ENCODE measurements around the gene ARVCF.

ARVCF gene

DNA sequence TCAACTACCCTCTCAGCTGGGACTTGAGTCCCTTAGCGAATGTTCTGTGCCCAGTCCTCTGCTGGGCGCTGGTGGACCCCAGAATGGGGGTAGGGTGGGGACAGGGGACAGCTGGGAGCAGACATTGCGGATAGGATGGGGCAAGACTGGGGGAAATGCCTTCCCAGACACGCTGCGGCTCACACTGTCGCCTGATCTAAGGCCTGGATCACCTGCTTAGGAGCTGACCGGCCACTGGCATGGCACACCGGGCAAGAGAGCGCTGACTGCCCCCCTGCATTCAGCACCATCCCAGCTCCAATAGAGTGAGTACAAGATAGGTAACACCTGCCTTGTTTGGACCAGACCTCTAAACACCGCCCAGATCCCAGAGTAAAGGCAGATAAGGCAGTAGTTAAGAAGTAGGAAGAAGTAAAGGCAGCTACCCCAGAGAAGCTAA lies 1.4 kb downstream of the ARVCF start:
- DNase-seq, result no peak

DNA sequence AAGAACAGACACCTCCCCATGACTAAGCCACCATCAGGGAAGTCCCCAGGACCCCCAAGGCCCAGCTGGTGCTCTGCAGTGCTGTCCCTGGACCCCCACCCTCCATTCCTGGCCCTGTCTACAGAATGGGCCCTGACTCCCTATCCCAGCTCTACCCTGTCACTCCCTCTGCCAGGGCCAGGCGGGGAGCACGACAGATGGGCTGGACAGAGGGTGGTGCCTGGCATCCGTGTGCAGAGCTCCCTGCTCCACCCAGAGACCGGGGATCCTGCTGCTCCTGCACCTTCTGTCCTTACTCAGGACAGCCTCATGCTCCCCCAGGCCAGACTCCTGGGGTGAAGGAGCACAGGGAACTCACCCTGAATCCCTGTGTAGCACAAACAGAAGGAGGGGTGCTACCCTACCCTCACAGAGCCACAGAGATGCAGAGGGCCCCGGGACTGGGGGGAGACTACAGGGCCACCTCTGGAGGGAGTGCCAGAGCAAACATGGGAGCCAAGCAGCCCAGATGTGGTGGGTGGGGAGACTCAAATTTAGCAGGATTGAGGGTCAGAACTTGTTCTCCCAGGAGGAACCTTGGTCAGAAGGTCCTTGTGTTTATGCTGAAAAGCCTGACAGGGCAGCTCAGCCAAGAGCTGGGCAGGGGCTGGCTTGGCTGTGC lies 2.0 kb downstream of the ARVCF start:
- DNase-seq, result no peak

DNA sequence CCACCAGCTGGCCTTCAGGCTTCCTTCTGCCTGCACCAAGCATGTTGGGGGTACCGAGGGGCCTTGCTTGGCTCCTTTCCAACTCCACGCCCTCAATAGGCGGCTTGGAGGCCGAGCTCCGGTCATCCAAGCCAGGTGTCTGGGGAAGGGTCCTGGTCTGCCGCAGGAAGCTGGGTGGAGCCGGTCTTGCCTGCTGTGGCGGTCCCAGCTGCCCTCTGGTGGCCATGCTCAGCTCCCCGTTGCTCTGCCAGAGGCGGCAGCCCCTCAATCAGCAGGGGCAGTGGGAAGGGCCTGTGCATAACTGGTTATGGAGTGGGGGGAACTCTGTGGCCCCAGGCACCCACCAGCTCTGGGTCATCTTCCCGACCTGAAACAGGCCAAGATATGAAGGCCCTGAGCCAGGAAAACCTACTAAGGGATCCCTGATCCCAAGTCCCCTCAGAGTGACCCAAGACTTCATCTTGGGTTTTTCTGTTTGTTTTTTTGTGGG lies 3.2 kb downstream of the ARVCF start:
- peak; percentile 61 to 82 (median 69) for DNase-seq

DNA sequence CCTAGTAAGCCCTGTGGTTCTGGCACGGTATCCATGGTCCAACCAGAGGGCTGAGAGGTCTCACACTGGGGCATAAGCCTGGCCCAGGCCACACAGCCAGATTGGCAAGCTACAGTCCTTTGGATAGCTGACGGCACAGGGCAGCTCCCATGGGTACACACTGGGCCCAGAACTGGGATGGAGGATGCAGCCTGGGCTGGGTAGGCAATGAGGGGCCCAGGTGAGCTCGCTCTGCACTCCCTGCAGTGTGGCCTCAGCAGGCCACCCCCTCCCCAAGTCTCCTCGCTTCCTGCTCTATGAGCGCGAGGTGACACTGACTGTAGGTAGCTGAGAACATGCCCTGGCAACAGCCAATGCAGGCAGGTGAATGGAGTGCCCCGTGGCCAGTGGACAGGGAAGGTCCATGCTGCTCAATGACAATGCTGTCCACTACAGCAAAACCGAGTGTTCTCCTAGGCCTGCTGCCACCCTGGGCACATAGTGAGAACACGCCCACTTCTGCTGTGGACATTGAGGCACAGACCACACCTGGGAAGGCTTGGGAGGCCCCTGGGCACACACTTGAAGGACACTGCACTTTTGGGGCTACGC lies 3.8 kb downstream of the ARVCF start:
- no peak for DNase-seq

DNA sequence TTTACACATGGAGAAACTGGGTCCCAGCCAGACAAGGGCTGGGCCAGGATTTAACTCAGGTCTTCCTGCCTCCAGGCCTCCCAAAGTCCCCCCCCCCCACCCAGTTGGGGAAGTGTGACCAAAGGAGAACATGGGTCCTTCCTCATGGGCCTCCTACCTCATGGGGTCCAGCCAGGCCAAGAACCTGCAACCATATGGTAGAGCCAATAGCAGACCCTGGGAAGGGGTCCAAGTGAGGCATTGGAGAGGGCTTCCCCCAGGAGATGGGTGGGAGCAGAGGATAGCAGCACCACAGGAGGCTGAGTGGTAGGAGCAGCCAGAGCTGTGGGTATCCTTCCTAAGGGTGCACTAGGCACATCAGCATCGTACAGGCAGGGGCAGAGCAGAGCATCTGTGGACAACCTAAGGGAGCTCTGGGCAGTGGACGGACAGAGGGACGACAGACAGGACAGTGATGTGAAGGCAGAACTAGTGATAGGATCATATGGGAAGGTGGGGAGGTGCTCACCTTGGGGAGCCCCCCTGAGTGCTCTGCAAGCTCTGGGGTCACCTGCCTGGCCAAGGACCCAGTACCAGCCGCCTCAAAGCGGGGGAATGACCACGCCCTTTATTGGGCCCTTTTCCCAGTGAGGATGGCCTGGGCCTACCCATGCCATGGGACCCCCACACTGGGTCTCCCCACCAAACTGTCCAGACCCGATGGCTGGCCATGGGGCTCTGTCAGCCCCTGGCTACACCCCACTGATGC lies 4.5 kb downstream of the ARVCF start:
- no peak for DNase-seq

DNA sequence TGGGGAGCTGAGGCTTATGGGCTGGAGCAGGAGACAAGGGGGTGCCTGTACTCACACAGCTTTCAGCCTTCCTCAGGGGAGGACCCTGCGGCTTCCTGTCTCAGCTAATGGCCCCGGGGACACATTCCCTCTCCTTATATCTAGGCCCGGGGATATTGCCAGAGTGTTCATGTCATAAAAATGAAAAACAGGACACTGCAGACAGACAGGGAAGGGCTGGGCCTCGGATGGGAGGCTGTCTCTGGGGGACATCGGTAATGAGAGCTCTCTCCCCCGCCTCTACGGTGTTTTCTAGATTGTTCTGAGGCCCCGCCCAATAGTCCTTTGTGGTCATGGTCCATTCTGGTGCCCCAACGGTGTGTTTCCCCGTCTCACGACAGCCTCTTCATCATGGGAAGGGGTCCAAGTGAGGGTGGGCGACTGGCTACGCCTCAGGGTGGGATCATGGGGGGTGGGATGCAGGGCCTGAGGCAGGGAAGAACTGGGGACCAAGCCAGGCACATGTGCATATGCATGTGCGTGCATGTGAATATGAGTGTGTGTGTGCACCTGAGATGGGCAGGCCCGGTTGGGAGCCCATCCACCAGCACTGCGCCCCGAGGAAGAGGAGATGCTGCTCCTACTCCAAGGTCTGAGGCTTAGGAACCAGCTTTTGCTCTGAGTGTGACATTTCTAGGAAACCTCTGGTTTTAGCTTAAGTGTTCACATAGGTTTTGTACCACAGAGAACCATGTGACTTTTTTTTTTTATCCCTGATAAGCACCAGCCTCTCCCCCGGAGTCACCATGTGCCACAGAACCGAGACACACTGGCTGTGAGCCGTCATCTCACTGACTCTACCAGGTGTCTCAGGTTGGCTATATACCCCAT lies 5.3 kb downstream of the ARVCF start:
- DNase-seq, result no peak

DNA sequence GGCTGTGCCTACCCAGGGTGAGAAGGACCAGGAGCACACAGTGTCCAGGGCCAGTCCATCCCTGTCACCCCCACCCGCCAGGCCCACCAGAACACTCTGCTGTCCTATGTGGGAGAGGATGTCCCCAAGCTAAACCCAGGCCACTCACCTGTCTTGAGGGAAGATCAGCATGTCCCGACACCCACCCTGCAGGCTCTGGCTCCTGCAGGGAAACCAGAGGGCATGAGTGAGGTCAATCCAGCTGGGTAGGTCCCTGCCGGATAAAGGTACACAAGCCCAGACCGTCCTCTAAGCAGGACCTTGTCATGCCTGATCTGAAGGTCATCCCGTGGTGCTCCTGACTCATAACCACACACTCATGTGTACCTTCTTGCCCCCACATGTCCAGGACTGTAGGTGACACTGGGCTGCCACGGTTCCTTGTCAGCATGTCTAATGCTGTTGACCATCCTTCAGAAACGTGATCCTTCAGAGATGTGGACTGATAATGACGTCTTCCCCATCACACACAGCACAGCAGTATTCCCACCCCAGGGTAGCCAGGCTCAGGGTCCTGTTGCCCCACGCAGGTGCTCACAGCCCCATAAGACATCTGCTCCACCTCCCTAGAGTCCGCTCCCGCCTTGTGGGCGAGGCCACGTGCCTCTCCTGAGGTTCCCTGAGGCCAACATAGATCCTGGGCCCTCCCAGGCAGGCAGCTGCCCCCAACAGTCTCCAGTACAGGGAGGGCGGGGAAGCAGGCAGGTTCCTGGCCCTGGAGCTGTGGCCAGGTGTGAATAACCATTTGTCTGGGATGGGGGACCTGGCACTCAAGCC lies 6.1 kb downstream of the ARVCF start:
- no peak for DNase-seq

DNA sequence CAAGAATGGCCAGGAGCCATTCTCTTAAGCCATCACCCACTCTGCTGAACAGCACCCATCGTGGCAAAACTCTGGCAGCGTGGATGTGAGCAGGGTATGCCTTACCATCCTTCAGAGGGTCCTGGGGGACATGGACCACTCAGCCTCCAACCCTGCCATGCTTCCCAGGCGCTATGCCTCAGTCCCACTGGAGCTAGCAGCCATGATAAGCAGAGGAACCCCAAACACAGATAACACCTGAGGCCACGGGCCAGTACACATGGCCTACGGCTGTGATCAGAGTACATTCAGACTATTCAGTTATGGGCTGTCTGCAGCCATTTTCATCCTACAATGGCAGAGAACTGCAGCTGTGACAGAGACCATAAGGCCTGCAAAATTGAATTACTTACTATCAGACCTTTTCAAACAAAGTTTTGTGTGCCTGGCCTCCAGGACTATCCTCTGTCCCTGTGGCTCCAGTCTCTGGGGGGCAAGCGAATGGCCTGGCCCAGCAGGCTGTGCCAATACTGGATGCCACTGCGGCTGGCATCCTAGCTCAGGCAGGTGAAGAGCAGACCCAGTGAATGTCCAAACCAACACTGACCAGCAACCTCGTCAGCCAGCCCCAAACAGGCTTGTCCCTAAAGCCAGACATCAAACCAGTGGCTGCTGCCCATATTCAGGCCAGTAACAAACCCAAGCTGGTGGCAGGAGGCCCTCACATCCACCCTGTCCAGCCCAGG lies 6.9 kb downstream of the ARVCF start:
- DNase-seq, result no peak

DNA sequence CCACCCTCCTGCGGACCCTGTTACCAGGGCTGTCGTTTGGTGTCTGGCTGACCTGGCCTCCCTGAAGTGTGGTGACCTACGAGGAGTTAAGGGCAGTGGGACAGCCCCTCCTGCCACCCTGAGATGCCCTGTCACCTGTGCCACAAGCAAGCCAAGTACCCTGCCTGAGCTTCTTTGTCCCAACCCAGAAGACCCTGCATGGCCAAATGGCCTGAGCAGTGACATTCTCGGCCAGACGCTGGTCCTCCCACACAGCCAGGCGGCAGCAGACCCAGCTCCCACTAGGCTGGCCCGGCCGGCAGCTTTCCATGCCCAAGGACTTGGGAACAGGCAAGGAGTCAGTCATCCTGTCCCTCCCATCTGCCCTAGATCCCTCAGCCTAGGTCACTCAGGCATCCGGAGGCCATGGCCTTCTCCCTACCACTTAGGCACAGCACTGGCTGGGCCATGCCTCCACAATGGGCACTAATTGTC lies 7.6 kb downstream of the ARVCF start:
- no peak for DNase-seq

DNA sequence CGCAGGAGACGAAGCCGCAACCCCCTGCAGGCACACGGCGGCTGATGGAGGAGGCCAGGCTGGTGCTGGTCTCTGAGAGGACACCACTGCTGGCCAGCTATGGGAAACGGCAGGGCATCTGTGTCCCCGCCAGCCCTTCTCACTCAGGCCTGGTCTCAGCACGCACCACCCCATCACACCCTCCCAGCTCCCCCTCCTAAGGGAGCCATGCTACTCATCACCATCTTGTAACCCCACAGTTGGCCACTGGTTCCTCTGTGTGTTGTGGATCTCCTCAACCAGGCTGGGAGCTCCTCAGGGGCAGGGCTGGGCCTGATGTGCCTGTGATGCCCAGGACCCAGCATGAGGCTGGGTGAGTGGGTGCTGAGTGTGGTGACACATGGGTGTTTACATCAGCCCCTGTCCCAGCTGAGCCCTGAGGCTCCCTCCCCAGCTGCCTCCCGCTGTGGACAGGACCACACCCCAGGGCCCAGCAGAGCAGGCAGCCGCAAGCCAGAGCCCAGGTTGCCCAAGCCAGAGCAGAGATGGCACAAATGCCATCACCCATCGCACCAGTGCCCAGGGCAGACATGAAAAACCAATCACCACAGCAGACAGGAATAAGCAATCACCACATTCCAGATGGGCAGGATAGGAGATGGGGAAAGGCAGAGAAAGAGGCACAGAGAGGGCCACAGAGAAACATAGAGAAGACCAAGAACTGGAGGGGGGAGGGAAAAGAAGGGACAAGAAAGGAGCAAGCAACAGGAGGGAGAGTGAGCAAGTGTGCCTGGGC lies 8.2 kb downstream of the ARVCF start:
- no peak for DNase-seq

DNA sequence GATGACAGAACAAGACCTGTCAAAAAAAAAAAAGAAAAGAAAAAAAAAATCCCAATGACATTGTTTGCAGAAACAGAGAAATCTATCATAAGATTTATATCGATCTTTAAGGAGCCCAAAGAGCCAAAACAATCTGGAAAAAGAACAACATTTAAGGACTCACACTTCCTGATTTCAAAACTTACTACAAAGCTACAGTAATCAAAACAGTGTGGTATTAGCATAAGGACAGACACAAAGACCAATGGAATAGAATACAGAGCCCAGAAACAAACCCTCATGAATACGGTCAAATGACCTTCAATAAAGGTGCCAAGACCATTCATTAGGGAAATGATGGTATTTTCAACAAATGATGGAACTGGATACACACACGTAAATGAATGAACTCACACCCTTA lies 12.2 kb downstream of the ARVCF start:
- no peak for DNase-seq

DNA sequence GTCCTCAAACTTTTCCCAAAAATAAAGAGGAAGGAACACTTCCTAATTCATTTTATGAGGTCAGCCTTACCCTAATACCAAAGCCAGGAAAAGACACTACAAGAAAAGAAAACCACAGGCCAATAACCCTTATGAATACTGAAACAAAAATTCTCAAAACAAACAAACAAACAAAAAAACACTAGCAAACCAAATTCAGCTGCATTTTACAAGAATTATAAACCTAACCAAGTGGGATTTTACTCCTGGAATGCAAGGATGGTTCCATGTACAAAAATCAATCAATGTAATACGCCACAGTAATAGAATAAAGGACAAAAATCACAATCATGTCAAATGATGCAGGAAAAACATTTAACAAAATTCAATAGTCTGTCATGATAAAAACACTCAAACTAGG lies 13.3 kb downstream of the ARVCF start:
- DNase-seq, result no peak

DNA sequence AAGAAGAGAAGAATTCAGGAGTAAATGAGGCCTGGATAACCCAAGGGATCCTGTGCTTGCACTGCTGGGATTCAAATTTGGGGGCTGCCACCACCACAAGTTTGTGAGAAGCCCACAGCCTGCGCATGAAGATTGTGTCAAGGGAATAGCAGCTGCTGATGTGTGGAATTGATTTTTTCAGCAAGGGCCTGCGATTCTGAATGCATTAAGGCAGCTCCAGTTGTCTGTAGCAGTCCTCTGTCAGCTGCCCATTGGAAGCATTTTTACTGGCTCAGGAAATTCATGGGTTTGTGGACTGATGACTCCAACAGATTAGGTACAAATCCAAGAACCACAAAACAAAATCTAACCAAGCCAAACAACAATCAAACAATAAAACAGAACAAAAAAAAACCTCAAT lies 14.0 kb downstream of the ARVCF start:
- DNase-seq, result no peak

DNA sequence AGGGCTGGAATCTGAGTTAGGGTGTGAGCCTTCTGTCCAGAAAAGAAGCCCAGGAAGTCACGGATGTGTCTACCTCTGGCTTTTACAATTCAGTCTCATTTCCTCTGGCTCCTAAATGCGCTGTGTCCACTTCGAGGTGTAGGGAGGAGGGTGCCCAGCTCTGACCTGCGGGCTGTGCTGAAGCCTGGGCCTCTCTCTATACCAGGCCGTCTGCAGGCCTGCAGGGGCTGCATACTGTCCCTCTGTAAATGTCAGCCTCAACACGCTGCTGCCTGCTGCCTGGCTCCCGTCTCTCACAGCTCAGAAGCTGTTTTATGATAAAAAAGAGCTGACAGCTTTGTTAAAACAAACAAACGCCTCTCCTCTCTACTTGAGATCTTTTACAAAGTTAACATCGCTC lies 14.5 kb downstream of the ARVCF start:
- no peak for DNase-seq

DNA sequence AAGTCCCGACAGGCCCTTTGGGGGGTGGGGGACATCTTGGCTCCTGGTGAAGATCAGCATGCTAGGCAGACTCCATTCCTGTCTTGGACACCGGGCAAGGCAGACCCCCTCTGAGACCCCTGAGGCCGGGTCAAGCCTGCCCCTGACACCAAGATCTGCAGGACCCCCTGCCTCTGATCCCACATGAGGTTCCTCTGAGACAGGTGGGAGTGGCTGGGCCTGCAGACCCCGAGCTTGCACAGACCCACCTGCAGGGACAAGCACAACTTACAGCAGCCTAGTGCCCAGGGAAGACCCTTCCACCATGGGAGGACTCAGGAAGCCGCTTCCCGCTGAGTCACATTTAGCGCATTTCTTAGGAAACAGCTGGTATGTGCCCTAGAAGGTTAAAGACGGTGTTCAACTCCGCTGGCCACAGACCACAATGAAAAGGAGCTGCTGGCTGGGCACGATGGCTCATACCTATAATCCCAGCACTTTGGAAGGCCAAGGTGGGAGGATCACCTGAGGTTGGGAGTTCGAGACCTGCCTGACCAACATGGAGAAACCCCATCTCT lies 15.5 kb downstream of the ARVCF start:
- no peak for DNase-seq

DNA sequence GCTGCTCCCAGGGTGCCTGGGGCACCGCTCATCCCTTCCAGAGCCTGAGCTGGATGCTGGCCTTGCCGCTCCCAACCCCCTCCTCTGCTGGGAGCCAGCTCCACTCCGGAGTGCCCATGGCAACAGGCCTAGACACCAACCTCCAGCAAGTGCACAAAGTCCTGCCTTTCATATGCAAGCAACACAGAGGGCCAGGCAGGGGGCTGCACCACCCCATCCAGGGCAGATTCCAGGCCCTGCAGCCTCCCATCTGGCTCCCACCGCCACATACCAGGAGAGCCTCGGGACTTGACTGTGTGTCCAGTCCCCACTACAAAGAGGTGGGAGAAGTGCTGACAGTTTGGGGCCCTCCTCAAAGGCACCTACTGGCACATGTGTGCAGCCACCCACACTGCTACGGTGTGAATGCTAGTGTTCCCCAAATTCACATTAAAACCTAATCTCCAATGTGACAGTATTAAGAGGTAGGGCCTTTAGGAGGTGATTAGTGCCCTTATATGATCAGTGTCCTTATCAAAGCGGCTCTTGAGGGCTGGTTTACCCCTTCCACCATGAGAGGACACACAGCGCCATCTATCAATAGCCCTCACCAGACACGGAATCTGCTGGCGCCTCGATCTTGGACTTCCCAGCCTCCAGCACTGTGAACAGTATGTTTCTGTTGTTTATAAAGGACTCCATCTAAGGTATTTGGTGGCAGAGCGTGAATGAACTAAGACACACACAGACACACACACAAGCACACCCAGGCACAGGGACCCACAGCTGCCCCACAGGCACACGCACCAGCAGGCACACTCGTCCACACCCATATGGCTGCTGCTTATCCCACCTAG lies 16.2 kb downstream of the ARVCF start:
- DNase-seq, result no peak

DNA sequence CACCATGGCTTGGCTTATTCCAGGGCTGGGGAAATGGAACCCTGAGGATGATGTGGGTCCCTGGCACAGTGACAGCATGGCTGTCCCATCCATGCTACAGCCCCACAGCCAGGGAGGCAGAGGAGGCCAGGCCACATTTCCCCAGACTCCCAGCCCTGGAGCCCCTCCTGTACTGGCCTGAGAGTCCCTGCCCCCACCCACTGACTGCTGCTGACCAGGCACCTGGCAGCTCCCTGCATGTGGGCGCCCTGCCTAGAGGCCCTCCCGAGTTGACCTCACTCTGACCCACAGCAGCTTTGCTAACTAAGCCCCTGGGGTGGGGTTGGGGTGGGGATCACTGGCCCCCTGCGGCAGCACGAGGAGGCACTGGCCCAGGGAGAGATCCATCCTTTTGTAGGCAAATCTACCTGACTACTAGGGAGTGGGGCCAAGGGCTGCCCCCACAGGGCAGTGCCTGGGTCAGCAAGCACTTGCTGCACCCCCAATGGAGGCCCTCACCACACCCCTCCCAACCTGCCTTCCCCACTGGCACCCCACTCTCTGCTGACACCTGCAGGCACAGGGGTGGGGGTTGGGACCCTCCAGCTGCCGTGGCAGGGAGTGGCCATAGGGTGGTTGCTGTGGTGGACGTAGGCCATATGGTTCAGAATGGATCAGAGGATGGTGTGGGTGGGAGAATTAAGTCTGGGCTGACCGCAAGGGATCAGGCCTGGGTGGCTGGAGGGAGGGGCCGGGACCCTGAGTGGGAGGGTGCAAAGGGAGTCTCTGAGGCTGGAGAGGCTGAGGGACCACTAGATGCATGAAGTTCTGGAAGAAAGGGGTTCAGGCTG lies 17.4 kb downstream of the ARVCF start:
- DNase-seq, result no peak

DNA sequence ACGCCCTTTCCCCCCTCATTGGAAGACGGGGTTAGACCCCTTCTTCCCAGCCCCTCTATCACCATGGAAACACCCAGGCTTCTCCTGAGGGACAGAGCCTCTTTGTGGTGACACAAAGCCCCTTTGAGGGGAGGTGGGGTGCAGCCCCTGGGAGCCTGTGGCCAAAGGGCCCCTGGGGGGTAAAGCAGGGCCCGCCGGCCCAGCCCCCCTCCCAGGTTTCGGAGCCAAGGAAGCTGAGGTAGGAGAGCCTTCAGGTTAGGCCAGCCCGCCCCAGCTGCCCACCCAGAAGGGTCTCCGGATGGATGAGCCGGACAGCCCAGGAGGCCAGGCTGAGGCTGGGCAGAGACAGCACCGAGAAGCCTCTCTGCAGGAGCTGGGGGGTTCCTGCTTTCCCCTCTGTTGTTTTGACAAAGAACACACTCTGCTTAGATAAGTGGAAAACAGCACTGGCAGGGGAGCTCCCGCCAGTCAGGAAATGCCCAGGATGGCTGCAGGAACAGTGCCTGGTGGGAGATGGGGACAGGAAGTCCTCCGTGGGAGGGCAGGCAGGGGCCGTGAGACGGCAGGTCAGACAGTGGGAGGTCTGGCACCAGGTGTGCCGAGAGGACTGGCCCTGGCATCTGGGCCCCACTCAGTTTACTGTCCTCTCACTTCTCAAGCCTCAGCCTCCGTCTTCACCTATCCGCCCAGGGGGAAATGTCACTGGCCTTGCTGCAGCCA lies 18.2 kb downstream of the ARVCF start:
- DNase-seq, result no peak
